ENCODE results near the gene MGLL.

DNA sequence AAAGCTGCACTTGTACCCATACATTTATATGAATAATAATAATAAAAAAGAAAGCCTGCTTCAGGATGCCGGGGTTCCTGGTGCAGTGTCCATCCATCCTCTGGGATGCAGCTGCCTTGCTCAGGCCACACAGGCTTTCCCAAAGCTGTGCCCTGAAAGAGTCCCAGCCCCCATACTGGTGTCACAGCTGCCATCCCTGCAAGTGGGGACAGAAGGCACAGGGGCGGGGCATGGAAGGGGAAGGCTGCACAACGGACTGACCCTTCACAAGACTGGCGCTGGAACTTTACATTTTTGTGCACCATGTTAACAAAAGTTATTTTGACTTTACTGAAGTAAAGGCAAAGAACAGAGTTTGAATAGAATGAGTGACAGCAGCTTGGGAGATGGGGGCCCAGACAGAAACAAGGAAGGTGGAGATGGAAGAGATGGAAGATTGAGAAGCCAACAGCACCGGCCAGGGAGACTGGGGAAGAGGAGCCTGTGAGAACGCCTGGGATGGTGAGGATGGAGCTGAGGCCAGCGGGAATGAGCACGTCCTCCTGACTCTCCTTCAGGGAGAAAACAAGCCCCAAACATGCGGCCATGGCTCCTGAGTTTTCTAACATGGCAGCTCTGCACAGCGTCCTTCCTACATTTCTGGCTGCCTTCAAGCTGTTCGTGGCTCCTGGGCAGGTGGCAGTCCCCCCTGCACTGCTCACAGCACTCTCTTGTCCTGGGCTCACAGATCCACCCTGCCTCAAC is 76.5 kb downstream of the MGLL start:
- no peak for TF ChIP-seq GATA3 (IDR thresholded peaks at IDR 0.05; ENCODE audit: low read depth, low read length)
- TF ChIP-seq GATA2 (IDR thresholded peaks at IDR 0.05; ENCODE audit: low read depth, low read length): no peak
